NCI-H128 (cell line): ENCODE results near the gene SNCA.

Experiments
- DNase-seq: peaks from one replicate; lab custom pipeline; 2025; ENCODE audit not compliant: unreplicated experiment; lab: John Stamatoyannopoulos, UW

Gene SNCA

DNA sequence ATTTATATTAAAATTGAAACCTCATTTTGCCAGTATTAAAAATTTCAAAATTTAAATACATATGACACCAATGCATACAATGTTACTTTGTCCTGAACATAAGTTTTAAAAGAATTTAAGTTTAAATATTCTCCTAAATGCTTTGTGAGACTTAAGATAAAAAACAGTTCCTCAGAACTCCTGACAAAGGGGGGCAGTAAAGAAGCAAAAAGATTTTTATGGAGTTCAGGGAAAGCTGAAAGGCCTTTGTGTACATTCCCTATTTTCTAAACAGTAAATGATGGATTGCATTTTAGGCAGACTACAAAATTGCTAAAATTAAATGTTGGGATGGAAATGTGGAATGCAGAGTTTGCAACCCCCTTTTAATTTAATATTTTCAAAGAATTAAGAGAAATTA is 81.7 kb downstream of the SNCA start:
- no peak for DNase-seq

GRCh38 chr4:89754531-89754930 is 82.4 kb downstream of the SNCA start:
- DNase-seq, result no peak

DNA sequence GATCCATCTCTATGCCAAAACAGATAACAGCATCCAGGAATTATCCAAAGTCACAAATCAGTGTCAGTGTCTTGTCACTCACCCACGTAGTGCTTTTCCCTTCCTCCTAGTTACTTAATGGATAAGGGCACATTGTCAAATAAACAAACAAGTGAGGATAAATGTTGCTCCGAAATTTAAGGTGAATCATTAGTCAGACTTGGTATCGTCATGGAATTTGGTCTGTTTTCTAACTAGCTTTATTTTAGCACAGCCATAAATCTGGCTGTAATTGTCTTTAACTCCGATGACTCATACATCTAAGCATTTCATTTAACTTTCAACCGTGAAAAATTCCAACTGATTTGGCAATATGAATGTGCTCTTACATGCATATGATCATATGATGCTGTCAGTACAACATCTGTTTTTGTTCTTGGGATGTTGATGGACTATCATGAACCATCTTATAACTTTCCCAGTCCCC is 83.3 kb downstream of the SNCA start:
- DNase-seq, result no peak

- peak; percentile 14 for DNase-seq
Measured at GRCh38 chr4:89752932-89753598, 83.9 kb downstream of the SNCA start.

DNA sequence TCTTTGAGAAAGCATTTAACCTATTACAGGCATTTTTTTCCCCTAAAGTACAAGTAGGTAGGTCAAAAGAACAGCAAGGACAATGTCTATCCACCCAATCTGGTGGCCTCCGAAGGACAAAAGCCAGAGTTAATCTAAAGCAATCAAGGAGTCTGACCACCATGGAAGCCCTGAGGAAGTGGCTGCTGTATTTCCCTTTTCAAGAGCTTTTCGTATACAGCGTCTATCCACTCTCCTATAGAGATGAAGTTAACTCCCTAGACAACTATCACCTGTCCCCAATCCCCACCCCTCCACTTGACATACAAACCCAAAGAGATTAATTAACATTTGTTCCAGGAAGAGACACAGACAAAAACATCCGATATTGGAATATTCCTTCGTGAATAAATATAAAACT is 85.5 kb downstream of the SNCA start:
- DNase-seq, result no peak

- DNase-seq, result no peak
Measured at GRCh38 chr4:89746377-89746776, 90.6 kb downstream of the SNCA start.

- DNase-seq, result no peak
Measured at GRCh38 chr4:89745708-89746107, 91.3 kb downstream of the SNCA start.

DNA sequence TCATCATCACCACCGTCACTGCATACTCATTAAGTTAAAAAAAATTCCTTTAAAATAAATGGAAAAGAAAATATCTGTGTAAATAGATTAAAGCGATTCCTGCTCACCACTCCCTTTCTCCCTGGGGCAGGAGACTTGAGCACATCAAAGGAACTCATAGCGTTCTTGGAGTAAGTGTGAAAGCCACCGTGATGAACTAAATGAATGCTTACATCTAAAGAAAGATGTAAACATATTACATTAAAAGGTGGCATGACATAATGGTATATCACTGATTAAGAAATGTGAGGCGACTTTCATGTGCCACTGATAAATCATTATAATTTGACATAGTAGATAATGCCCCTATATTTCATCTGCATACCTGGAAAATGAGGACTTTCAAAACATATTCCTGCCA is 92.0 kb downstream of the SNCA start:
- DNase-seq, result no peak

GRCh38 chr4:89741768-89742167 is 95.2 kb downstream of the SNCA start:
- DNase-seq, result no peak

- DNase-seq, result no peak
Measured at GRCh38 chr4:89739311-89739988, 97.5 kb downstream of the SNCA start.

DNA sequence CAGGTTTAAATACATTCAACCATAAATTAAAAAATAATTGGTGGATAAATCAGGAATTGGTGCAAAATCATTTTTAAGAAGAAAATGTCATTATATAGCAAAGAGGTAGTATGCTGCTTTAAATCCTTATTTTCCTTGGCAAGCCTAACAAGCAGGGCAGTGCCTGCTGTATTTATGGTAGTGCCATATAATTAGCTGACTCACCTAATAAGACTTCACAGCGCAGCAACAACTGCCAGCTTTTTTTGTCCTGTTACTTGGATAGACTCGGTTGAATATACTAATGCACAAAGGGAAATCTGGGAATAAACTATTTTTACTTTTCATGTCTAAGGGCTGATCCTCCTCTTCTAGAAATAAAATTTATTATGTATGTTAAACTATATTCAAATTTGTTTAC is 99.1 kb downstream of the SNCA start:
- no peak for DNase-seq

DNA sequence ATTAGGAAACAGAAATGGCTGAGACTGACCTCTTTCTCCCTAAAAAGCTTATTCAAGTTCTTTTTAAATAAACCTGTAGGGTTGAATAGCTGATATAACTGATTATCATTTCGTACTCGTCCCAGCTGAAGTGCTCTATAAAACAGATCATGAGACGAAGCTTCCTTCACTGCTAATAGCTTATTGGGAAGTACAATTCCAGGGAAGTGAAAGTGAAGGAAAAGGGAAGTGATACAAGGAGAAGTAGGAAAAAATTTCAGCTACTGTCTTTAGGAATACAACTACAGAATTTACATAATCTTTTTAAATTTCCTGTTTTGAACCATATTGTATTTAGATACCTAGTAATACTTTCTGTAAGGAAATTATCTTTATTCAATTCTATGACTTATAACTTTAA is 103.0 kb downstream of the SNCA start:
- no peak for DNase-seq

GRCh38 chr4:89727238-89727637 is 109.7 kb downstream of the SNCA start:
- no peak for DNase-seq

GRCh38 chr4:89725268-89725667 is 111.7 kb downstream of the SNCA start:
- DNase-seq, result no peak

- no peak for DNase-seq
Measured at GRCh38 chr4:89724716-89725115, 112.2 kb downstream of the SNCA start.

GRCh38 chr4:89723096-89723495 is 113.9 kb downstream of the SNCA start:
- no peak for DNase-seq

GRCh38 chr4:89722517-89722916 is 114.4 kb downstream of the SNCA start:
- no peak for DNase-seq

GRCh38 chr4:89720981-89721380 is 116.0 kb downstream of the SNCA start:
- DNase-seq, result peak; percentile 2

DNA sequence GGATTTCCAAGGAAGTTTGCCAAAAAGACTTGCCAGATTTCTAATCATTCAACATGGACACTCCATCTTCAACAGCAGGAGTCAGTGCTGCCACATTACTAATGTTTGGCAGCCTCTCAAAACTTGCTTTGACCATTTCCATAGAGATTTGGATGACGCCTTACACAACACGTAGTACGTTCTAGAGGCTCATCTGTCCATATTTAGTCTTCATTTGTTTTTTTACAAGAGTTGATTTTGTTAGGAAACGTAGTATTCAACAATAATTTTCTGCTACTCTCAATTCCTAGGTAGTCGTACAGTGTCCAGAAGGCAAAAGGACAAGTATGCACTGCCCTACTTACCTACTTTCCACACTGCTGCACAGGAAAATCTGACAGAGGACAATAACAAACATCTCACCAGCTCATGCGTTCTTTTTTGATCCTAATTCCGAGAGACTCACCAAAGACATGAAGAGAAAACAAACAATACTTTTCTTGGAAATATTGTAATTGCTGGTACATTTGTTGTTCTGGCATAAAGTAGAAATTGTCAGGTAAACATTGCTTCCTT is 117.3 kb downstream of the SNCA start:
- DNase-seq, result no peak

GRCh38 chr4:89716893-89717292 is 120.1 kb downstream of the SNCA start:
- DNase-seq, result no peak

DNA sequence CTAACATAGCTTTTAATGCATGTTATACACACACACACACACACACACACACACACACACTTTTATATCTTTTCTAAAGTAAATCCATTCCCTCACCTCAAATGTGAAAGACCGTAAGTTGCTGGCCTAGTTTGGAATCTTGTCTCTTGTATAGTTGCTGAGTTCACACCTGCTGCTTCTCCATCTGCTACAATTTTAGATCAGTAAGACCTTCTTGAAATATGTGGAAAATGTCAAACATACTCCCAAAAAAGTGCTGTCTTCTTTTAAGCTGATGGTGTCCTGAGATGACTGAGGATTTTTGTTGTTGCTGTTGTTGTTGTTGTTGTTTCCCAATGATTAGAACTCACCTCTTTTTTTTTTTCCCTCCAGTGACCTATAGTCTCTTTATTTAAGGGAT is 121.3 kb downstream of the SNCA start:
- DNase-seq, result no peak

DNA sequence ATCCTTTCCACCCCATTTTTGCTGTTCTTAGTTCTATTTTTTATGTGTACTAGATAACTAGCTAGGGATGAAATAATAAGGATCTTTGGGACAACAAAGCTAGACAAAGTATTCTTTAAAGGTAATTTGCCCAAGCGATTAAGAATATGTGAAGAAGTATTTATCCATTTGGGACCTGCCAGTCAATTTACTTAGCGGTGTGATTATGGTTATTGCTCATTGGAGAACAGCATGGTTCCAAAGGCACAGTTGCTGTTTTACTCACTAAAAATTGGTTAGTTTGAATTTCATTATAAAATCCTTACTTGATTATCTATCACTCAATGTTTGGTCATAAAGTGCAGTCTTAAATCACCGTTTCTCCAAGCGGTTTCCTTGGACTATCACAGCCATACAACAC is 124.1 kb downstream of the SNCA start:
- DNase-seq, result no peak

DNA sequence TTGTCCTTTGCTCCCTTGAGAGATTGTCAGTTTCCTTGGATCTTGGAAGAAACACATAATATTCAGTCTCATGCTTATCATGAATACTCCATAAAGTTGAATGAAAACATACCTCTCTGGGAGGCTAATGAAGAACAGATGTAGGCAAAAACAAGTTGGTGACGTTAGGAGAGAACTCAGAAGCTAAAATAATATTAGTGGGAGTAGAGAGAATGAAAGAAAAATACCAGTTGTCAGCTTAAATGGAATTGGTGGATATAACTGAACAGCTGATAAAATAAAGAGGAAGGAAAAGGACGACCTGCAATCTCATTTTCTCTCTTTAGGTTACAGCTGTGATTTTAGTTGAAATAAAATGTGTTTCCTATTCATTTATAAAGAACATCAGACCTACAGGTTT is 124.8 kb downstream of the SNCA start:
- DNase-seq, result no peak
